Astrocyte (in vitro differentiated cells and primary cell): ENCODE data around the gene NDUFAB1. TPM values are rescaled to one million over a fixed set of nuclear protein-coding genes. Genes with fewer than 3 reads are reported as not detected.

ENCODE experiments used
- DNase-seq: peaks from one replicate; pipeline ENCODE4 v3.0.0-alpha.2; 2010; ENCODE audit warnings: low read depth
- FAIRE-seq: peaks from 2 replicates; lab custom pipeline; 2011; peaks lifted over from hg19 to GRCh38; lab: Jason Lieb, UNC
- H2AFZ ChIP-seq: 2 replicates; pipeline ENCODE4 v1.6.0; 2012; ENCODE audit warnings: low read depth, low read length, inconsistent platforms
- H3K27ac ChIP-seq: 2 replicates; pipeline ENCODE4 v1.5.1; 2011; ENCODE audit warnings: low read depth, low read length, inconsistent platforms
- H3K27me3 ChIP-seq: 2 replicates; pipeline ENCODE4 v1.6.0; 2011; ENCODE audit warnings: low read length, inconsistent platforms; ENCODE audit not compliant: insufficient read depth
- H3K36me3 ChIP-seq: 2 replicates; pipeline ENCODE4 v1.5.1; 2011; ENCODE audit warnings: low read length, inconsistent platforms; ENCODE audit not compliant: insufficient read depth
- H3K4me1 ChIP-seq: 2 replicates; pipeline ENCODE4 v1.5.1; 2011; ENCODE audit warnings: low read length, inconsistent platforms; ENCODE audit not compliant: insufficient read depth
- H3K4me2 ChIP-seq: 2 replicates; pipeline ENCODE4 v1.6.0; 2012; ENCODE audit warnings: low read length, inconsistent platforms
- H3K4me3 ChIP-seq: 2 replicates; pipeline ENCODE4 v1.5.1; 2011; ENCODE audit warnings: low read depth, mild to moderate bottlenecking, low read length, inconsistent platforms; ENCODE audit not compliant: insufficient read depth
- H3K79me2 ChIP-seq: 2 replicates; pipeline ENCODE4 v1.6.0; 2012; ENCODE audit warnings: mild to moderate bottlenecking, low read length, inconsistent platforms; ENCODE audit not compliant: insufficient read depth
- H3K9ac ChIP-seq: 2 replicates; pipeline ENCODE4 v1.6.0; 2012; ENCODE audit warnings: mild to moderate bottlenecking, low read length, inconsistent platforms
- H3K9me3 ChIP-seq: 2 replicates; pipeline ENCODE4 v1.5.1; 2012; ENCODE audit warnings: low read depth, mild to moderate bottlenecking, low read length, inconsistent platforms; ENCODE audit not compliant: insufficient read depth
- H4K20me1 ChIP-seq: 2 replicates; pipeline ENCODE4 v1.6.0; 2012; ENCODE audit warnings: low read length, inconsistent platforms; ENCODE audit not compliant: insufficient read depth
- H3K27ac Mint-ChIP-seq: one replicate; pipeline ENCODE4 v1.8.0; 2021; ENCODE audit warnings: mild to moderate bottlenecking, mixed read lengths; ENCODE audit not compliant: unreplicated experiment
- H3K27me3 Mint-ChIP-seq: one replicate; pipeline ENCODE4 v1.8.0; 2021; ENCODE audit warnings: low read depth, mixed read lengths; ENCODE audit not compliant: unreplicated experiment
- H3K36me3 Mint-ChIP-seq: one replicate; pipeline ENCODE4 v1.8.0; 2021; ENCODE audit warnings: low read depth, mixed read lengths; ENCODE audit not compliant: unreplicated experiment
- H3K4me1 Mint-ChIP-seq: one replicate; pipeline ENCODE4 v1.8.0; 2021; ENCODE audit warnings: low read depth, mixed read lengths; ENCODE audit not compliant: unreplicated experiment
- H3K4me3 Mint-ChIP-seq: one replicate; pipeline ENCODE4 v1.8.0; 2021; ENCODE audit warnings: mild to moderate bottlenecking, moderate library complexity, mixed read lengths; ENCODE audit not compliant: unreplicated experiment
- H3K9me3 Mint-ChIP-seq: one replicate; pipeline ENCODE4 v1.8.0; 2021; ENCODE audit warnings: mild to moderate bottlenecking, mixed read lengths; ENCODE audit not compliant: unreplicated experiment
- EZH2 ChIP-seq: IDR thresholded peaks from 2 replicates; pipeline ENCODE4 v1.6.1; 2012; ENCODE audit warnings: mild to moderate bottlenecking, low read length, inconsistent platforms; ENCODE audit not compliant: insufficient read depth
- total RNA-seq: library from RNA; stranded (reverse); gene quantifications from 2 replicates; pipeline ENCODE4 v1.2.1, GENCODE V29; 2021
- TF ChIP-seq, protein P1 (sequence below): IDR thresholded peaks from 2 replicates; pipeline ENCODE4 v1.5.1; 2011; ENCODE audit warnings: low read depth, mild to moderate bottlenecking, inconsistent platforms, low read length, moderate library complexity; ENCODE audit not compliant: insufficient read depth

NDUFAB1 gene
- total RNA-seq, 1 donor from 2014 or later = 92.5 TPM

DNA sequence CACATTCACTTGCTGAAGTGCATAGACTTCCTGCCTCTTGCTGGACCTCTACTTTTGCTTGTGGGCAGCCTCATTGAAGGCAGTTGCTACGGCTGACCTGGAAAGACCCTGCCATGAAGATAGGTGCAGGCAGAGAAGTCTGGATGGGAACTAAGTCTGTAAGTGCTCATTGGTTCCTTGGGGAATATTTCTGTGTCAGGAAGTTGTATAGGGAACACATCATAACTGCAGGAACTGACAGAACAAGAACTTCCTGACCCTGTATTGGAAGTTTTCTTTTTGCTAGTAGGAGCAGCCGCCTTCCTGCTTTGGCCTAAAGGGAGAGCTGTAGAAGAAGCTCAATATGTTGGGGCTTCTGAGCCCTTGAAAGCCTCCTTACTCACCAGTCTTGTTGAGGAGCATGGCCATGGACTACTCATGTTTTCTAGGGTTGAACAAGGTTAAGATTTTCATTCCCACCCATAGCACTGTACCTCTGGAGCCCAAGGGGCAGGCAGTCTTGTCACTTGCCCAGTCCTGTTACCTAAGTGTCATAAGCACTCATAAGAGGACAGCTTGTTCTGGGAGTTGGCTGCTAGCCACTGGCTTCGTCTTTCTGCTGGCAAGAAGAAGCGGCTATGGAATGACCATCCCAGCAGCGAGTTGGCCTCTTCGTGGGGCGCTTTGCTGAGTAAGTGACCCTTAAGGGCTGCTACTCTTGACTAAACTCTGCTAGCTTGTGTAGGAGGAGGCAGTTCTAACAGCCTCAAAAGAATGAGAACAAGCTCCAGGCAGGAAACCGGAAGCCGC is 31.3 kb downstream of the NDUFAB1 start:
- TF ChIP-seq, protein P1, sequence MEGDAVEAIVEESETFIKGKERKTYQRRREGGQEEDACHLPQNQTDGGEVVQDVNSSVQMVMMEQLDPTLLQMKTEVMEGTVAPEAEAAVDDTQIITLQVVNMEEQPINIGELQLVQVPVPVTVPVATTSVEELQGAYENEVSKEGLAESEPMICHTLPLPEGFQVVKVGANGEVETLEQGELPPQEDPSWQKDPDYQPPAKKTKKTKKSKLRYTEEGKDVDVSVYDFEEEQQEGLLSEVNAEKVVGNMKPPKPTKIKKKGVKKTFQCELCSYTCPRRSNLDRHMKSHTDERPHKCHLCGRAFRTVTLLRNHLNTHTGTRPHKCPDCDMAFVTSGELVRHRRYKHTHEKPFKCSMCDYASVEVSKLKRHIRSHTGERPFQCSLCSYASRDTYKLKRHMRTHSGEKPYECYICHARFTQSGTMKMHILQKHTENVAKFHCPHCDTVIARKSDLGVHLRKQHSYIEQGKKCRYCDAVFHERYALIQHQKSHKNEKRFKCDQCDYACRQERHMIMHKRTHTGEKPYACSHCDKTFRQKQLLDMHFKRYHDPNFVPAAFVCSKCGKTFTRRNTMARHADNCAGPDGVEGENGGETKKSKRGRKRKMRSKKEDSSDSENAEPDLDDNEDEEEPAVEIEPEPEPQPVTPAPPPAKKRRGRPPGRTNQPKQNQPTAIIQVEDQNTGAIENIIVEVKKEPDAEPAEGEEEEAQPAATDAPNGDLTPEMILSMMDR = no peak
- no peak for TF ChIP-seq EZH2
- Mint-ChIP-seq H3K4me1 (peaks cover 26% of the 10 kb centered on the region), H3K9me3 (no peaks in the 10 kb centered on the region), H3K27ac (no peak overlapping the region), H3K4me3 (no peak overlapping the region), H3K27me3 (no peaks in the 10 kb centered on the region), H3K36me3 (peaks cover 31% of the 10 kb centered on the region)
- Histone ChIP-seq H3K27ac (no peak overlapping the region), H3K36me3 (peaks cover 67% of the 10 kb centered on the region), H2AFZ (no peak overlapping the region), H3K4me1 (no peaks in the 10 kb centered on the region), H3K9me3 (no peaks in the 10 kb centered on the region), H3K27me3 (no peaks in the 10 kb centered on the region), H3K79me2 (peaks cover 35% of the 10 kb centered on the region), H3K4me2 (no peak overlapping the region), H3K4me3 (no peak overlapping the region), H4K20me1 (peaks cover 81% of the 10 kb centered on the region), H3K9ac (no peak overlapping the region)
- DNase-seq (peak; percentile 1), FAIRE-seq (no peak)

DNA sequence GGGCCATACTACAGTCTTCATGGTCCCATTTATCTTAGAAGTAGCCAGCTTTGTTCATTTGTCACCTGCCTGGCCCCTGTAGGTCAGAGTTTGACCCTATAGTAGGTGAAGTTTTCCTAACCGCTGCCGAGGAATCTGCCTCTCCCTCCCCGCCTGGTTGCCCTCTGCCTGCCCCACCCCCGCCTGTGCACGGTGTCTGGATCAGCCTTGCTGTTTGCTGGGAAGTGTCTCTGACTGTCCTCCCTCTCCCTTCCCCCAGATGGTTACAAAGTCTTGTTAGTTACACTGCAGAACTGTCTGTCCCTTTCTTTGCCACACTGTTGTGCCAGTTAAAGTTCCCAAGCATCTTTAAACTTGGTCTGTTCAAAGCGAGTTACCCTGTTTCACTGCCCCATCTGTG is 32.9 kb downstream of the NDUFAB1 start:
- H3K79me2 ChIP-seq = peaks cover 47% of the 10 kb centered on the region
- peaks cover 81% of the 10 kb centered on the region for H4K20me1 ChIP-seq
- H3K27me3 ChIP-seq = no peaks in the 10 kb centered on the region
- TF ChIP-seq, protein P1 = no peak
- no peak for FAIRE-seq
- H3K4me1 ChIP-seq = peaks cover 8% of the 10 kb centered on the region
- H3K36me3 Mint-ChIP-seq = peaks cover 36% of the 10 kb centered on the region
- DNase-seq = no peak
- H3K4me3 Mint-ChIP-seq = peak overlapping the region; percentile 56
- no peak overlapping the region for H3K9ac ChIP-seq
- H3K27ac Mint-ChIP-seq = no peak overlapping the region
- H3K4me2 ChIP-seq = no peak overlapping the region
- H3K9me3 Mint-ChIP-seq = no peaks in the 10 kb centered on the region
- no peak overlapping the region for H3K4me3 ChIP-seq
- H3K4me1 Mint-ChIP-seq = peaks cover 33% of the 10 kb centered on the region
- H3K27me3 Mint-ChIP-seq = no peaks in the 10 kb centered on the region
- H3K27ac ChIP-seq = no peak overlapping the region
- no peaks in the 10 kb centered on the region for H3K9me3 ChIP-seq
- H3K36me3 ChIP-seq = peaks cover 70% of the 10 kb centered on the region
- H2AFZ ChIP-seq = no peak overlapping the region

DNA sequence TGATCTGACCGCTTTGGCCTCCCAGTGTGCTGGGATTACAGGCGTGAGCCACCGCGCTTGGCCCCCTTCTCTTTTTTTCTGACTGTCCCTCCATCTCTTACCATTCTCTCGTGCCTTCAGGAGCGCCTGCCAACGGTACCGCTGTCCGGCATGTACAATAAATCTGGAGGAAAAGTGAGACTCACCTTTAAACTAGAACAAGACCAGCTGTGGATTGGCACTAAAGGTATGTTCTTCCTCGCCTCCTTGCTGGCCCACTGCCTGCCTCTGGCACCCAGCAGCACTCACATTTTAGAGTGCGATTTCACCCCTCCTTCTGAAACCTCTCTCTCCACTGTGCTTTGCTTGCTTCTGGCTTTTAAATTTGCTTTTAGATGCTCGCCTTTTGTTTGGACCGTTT is 33.6 kb downstream of the NDUFAB1 start:
- H3K9me3 ChIP-seq = no peaks in the 10 kb centered on the region
- no peaks in the 10 kb centered on the region for H3K27me3 ChIP-seq
- no peak overlapping the region for H3K4me2 ChIP-seq
- no peak overlapping the region for H2AFZ ChIP-seq
- H4K20me1 ChIP-seq = peaks cover 76% of the 10 kb centered on the region
- H3K4me1 Mint-ChIP-seq = peaks cover 33% of the 10 kb centered on the region
- TF ChIP-seq, protein P1 = no peak
- TF ChIP-seq EZH2 = no peak
- DNase-seq (no peak), FAIRE-seq (no peak)
- H3K9ac ChIP-seq = no peak overlapping the region
- H3K27ac Mint-ChIP-seq = peak overlapping the region; percentile 41
- H3K4me3 Mint-ChIP-seq = no peak overlapping the region
- no peaks in the 10 kb centered on the region for H3K27me3 Mint-ChIP-seq
- no peak overlapping the region for H3K4me3 ChIP-seq
- no peak overlapping the region for H3K27ac ChIP-seq
- H3K4me1 ChIP-seq = peaks cover 8% of the 10 kb centered on the region
- H3K79me2 ChIP-seq = peaks cover 52% of the 10 kb centered on the region
- no peaks in the 10 kb centered on the region for H3K9me3 Mint-ChIP-seq
- H3K36me3 ChIP-seq = peaks cover 69% of the 10 kb centered on the region
- H3K36me3 Mint-ChIP-seq = peaks cover 33% of the 10 kb centered on the region
